ENCODE results near the gene TSLP. TPM values are rescaled to one million over a fixed set of nuclear protein-coding genes. Genes with fewer than 3 reads are reported as not detected.

The TSLP gene
- total RNA-seq, 1 donor from 2014 or later = 0.20 TPM

GRCh38 chr5:111060169-111060568 lies 11.3 kb upstream of the TSLP start:
- H3K36me3 Mint-ChIP-seq (ENCODE audit: low read depth) = no peaks in the 10 kb centered on the region
- no peak overlapping the region for H3K4me3 Mint-ChIP-seq (ENCODE audit: unreplicated experiment)

GRCh38 chr5:111061618-111062017 lies 9.9 kb upstream of the TSLP start:
- no peaks in the 10 kb centered on the region for H3K36me3 Mint-ChIP-seq (ENCODE audit: low read depth)
- no peak overlapping the region for H3K4me3 Mint-ChIP-seq (ENCODE audit: unreplicated experiment)
- no peak overlapping the region for H3K27ac Mint-ChIP-seq (ENCODE audit: unreplicated experiment)
- DNase-seq (ENCODE audit: low spot score) = no peak
- no peaks in the 10 kb centered on the region for H3K4me1 Mint-ChIP-seq (ENCODE audit: low read depth)
- H3K9me3 Mint-ChIP-seq (ENCODE audit: low read depth) = no peaks in the 10 kb centered on the region
- H3K27me3 Mint-ChIP-seq (ENCODE audit: low read depth) = peaks cover 44% of the 10 kb centered on the region
- TF ChIP-seq CTCF (IDR thresholded peaks at IDR 0.05) = no peak

More at GRCh38 chr5:111060169-111060568, 11.3 kb upstream of the TSLP start:
- Mint-ChIP-seq H3K27me3 (ENCODE audit: low read depth) (peaks cover 40% of the 10 kb centered on the region), H3K9me3 (ENCODE audit: low read depth) (peaks cover 3% of the 10 kb centered on the region), H3K27ac (ENCODE audit: unreplicated experiment) (no peak overlapping the region), H3K4me1 (ENCODE audit: low read depth) (no peaks in the 10 kb centered on the region)
- DNase-seq (ENCODE audit: low spot score) = no peak
- no peak for TF ChIP-seq CTCF (IDR thresholded peaks at IDR 0.05)

GRCh38 chr5:111063709-111064322 lies 7.7 kb upstream of the TSLP start:
- no peak overlapping the region for H3K4me3 Mint-ChIP-seq (ENCODE audit: unreplicated experiment)
- H3K27me3 Mint-ChIP-seq (ENCODE audit: low read depth) = peaks cover 52% of the 10 kb centered on the region
- DNase-seq (ENCODE audit: low spot score) = no peak
- no peak overlapping the region for H3K27ac Mint-ChIP-seq (ENCODE audit: unreplicated experiment)
- H3K4me1 Mint-ChIP-seq (ENCODE audit: low read depth) = no peaks in the 10 kb centered on the region
- no peaks in the 10 kb centered on the region for H3K9me3 Mint-ChIP-seq (ENCODE audit: low read depth)
- peak; percentile 72 for TF ChIP-seq CTCF (IDR thresholded peaks at IDR 0.05)
- H3K36me3 Mint-ChIP-seq (ENCODE audit: low read depth) = no peaks in the 10 kb centered on the region

- Mint-ChIP-seq H3K27me3 (ENCODE audit: low read depth) (peaks cover 69% of the 10 kb centered on the region), H3K27ac (ENCODE audit: unreplicated experiment) (no peak overlapping the region), H3K9me3 (ENCODE audit: low read depth) (no peaks in the 10 kb centered on the region), H3K4me3 (ENCODE audit: unreplicated experiment) (no peak overlapping the region), H3K36me3 (ENCODE audit: low read depth) (no peaks in the 10 kb centered on the region), H3K4me1 (ENCODE audit: low read depth) (peaks cover 11% of the 10 kb centered on the region)
- no peak for DNase-seq (ENCODE audit: low spot score)
- TF ChIP-seq CTCF (IDR thresholded peaks at IDR 0.05) = no peak
Measured at GRCh38 chr5:111066261-111066938, 5.1 kb upstream of the TSLP start.

GRCh38 chr5:111068213-111068612 lies 3.3 kb upstream of the TSLP start:
- Mint-ChIP-seq H3K27ac (ENCODE audit: unreplicated experiment) (no peak overlapping the region), H3K9me3 (ENCODE audit: low read depth) (no peaks in the 10 kb centered on the region), H3K4me3 (ENCODE audit: unreplicated experiment) (no peak overlapping the region), H3K36me3 (ENCODE audit: low read depth) (no peaks in the 10 kb centered on the region), H3K27me3 (ENCODE audit: low read depth) (peaks cover 77% of the 10 kb centered on the region), H3K4me1 (ENCODE audit: low read depth) (peaks cover 12% of the 10 kb centered on the region)
- no peak for TF ChIP-seq CTCF (IDR thresholded peaks at IDR 0.05)
- DNase-seq (ENCODE audit: low spot score) = no peak
